NAMALWA (cell line): ENCODE results near the gene DCHS1.

Experiments used
- DNase-seq: peaks from one replicate; pipeline ENCODE4 v3.0.0-alpha.2; 2015; ENCODE audit warnings: low spot score

Gene DCHS1

GRCh38 chr11:6611963-6612212 is 43.7 kb downstream of the DCHS1 start:
- no peak for DNase-seq

- DNase-seq = peak; percentile 33
Observed at GRCh38 chr11:6611092-6611962, 44.3 kb downstream of the DCHS1 start.

GRCh38 chr11:6610591-6610990 is 45.0 kb downstream of the DCHS1 start:
- DNase-seq = no peak

DNA sequence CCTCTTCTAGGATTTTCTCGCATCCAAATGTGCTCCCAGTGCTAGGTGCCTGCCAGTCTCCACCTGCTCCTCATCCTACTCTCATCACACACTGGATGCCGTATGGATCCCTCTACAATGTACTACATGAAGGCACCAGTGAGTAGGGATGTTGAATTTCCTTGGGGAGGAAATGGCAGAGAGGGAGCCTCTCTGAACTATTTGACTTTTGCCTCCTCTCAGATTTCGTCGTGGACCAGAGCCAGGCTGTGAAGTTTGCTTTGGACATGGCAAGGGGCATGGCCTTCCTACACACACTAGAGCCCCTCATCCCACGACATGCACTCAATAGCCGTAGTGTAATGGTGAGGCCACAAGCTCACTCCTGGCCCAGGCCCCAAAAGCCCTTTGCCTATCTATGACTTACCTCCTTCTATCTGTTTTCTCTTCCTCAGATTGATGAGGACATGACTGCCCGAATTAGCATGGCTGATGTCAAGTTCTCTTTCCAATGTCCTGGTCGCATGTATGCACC is 46.0 kb downstream of the DCHS1 start:
- no peak for DNase-seq

- no peak for DNase-seq
Observed at GRCh38 chr11:6608726-6609501, 46.7 kb downstream of the DCHS1 start.

GRCh38 chr11:6608011-6608410 is 47.6 kb downstream of the DCHS1 start:
- no peak for DNase-seq

- DNase-seq = no peak
Observed at GRCh38 chr11:6607190-6607795, 48.3 kb downstream of the DCHS1 start.

- peak; percentile 42 for DNase-seq
Observed at GRCh38 chr11:6606471-6607189, 49.0 kb downstream of the DCHS1 start.

DNA sequence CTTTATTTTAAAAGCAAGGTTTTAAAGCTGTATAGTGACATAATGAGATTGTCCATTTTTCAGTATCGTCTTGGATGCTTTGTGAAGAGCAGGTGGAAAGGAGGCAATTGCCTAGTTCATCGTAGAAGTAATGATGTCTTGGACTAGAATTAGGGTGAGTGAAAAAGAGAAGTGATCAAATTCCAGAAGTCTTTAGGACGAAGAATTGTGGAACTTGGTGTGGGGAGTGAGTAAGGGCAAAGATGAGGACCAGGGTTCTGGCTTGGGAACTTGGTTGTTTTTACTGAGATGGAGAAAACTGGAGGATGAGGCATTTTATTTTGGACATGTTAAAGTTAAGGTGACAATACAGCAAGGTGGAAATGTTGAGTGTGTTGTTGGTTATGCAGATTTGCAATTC is 50.8 kb downstream of the DCHS1 start:
- no peak for DNase-seq

DNA sequence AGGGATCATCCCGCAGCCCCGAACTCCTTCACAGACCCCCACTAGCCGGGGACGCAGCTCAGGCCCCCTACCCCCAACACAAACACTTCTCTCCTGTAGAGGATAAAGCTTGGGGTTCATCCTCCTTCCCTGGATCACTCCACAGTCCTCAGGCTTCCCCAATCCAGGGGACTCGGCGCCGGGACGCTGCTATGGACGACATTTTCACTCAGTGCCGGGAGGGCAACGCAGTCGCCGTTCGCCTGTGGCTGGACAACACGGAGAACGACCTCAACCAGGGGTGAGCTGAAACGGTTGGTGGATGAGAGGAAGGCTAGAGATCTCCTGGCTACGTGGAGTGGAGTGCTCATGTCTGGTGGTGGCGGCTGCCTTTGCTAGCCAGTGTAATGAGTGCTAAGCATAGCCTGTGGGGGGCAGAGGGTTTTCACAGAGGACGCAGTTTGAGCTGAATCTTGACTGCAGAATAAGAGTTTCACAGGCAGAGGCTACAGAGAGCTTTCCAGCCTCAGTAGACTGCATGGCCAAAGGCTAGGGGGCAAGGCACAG is 51.5 kb downstream of the DCHS1 start:
- DNase-seq = peak; percentile 88

DNA sequence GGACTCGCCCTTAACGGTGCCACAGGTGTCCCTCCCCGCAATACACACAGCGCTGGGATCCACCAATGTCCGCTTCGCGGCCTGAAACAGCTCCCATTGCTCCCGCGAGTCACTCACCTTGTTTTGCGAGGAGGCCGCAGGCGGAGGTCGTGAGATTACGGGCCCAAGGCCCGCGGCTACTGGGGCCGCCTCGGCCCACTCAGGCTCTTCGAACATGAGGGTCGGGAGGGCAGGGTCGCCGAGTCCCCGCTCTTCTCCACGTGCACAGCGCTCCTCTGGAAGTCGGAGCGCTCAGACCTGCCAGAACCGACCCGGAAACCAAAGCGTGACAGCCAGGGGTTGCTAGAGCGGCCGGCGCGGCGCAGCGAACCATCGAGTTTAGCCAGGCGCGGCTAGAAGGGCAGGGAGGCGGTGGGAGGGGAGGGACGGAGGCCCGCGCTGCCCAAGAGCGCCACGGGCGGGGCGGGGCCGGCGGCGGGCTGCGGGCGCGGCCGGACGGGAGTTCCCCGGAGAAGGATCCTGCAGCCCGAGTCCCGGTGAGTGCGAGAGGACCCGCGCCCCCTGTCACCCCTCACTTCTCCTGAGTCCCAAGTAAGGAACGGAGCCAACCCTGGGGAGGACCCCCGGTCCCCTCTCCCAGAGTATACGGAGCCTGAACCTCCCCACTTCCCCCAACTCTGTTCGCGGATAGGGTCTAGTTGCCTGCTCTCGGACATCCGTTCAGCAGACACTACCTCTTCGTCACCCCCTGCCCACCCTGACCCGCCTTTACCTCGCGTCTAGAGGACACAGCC is 52.1 kb downstream of the DCHS1 start, which contains the start of the genes ILK and RRP8:
TSS of gene ILK (plus strand) at position 488 of the 794 bp plus-strand sequence. CDS start 498 bp downstream, outside the sequence.
TSS of gene RRP8 (minus strand) at position 330 of the 794 bp plus-strand sequence. CDS start at position 216, 114 bp downstream.
- DNase-seq = peak; percentile 87

DNA sequence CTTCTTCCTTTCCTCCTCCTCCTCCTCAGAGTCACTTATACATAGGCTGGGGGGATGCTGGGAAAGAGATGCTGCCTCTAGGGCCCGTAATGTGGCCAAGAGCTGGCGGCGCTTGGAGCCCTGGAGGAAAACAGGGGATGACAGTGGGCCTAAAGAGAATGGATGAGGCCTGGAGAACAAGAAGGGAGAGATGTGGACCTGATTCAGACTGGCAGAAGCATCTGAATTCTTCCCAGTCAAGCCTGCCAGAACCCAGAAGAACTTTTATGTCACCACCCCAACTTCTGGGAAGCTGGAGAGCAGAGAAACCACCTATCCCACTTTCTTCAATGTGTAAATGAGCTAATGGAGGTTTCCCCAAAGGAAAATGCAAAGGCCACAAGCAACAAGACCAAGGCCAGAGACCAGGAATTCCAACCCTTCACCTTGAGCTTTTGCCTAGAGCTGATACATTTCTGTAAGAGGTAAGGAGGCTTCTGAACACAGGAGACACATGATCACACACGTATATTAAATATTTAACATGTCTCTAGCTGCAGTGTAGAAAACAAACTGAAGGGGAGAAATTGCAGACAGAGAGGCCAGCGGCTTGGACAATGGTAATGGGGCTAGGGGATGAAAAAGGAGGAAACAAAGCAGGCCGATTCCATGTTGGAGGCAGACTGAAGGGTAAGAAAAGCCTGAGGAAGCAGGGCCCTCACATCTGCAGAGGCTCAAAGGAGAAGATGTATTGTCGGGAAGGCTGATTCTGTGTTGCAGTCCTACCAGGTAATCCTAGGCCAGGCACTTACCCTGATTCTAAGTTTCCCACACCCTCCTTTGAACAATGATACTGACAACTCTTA is 53.3 kb downstream of the DCHS1 start:
- peak; percentile 36 for DNase-seq

DNA sequence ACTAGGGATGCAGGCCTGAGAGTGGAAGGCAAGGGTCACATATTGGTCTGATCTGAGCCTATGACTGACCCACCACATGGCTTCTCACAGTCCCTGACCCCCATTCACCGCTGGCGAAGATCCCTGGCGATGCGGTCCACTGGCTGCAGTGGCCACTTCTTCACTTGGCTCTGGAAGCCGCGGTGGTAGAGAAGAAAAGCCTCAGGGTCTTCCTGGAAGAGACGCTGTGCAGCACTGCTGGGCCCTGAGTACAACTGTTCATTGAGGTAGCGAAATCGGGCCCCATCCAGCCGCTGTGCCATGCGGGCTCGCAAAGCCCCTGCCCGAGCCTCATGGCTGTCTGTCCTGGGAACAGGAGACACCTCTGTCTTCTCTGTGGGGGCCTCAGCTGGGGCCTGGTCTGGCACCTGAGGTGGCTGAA is 54.6 kb downstream of the DCHS1 start:
- no peak for DNase-seq

- DNase-seq = no peak
Observed at GRCh38 chr11:6599881-6600390, 55.7 kb downstream of the DCHS1 start.

DNA sequence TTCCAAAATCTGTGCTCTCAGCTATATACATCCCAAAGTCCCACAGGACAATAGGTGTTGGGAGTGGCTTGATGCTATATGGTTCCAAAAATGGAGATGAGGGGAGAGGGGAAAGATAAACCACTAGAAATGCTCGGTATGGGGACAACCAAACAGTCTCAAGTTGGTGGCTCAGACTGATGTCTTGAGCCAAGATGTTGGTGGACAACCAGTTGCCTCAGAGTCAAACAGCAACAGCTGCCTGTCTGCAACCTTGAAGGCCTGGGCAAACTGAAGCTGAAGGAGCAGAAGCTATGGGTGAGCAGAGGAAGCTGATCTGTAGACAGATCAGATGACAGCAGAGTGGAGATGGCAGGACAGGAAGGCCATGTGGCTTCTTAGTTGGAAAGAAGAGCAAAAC is 56.2 kb downstream of the DCHS1 start:
- no peak for DNase-seq

DNA sequence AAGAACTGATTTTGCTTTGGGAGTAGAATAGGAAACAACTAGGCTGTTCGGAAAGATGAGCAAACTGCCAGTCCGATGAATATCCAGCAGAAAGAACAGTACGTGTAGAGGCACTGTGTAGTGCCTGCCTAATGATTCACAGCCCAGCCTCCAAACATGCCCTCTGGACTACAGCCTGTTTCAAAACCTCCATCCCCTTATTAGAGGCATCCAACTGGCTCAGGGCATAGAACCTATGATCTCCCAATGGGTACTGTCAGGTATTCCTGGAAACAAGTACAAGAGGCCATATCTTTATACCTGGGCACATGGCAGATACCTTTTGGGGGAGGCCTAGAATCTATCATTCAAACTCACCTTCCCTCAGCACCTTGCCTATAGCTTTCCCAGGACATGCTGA is 57.1 kb downstream of the DCHS1 start:
- no peak for DNase-seq

- DNase-seq = no peak
Observed at GRCh38 chr11:6596239-6596877, 59.3 kb downstream of the DCHS1 start.

DNA sequence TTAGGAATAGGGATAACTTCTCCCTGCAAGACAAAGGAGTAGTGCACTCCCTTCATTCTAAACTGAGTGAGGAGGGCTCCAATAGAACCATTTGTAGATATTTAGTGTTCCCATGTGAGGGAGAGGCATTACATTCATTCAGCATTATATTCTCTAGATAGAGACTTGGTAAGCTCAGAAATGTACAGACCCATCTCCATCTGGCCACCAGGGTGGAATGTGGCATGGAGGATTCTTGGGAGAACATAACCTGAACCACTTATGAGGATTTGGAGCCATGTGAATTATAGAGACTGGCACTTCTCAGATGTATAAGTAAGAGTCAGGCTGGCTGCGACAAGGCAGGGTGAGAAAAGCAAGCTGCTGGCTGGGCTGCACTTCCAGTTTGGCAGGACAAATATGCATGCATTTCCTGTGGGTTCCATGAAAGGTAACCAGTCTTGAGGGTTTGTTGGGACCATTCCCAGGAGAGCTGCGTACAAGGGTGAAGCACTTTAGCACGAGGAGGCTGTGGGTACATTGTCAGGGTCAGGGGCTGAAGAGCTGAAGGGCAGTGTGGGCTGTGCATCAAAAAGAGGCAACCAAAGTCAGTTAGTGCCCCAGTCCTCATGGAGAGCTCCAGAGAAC is 61.4 kb downstream of the DCHS1 start:
- no peak for DNase-seq

GRCh38 chr11:6588018-6588417 is 67.6 kb downstream of the DCHS1 start:
- no peak for DNase-seq
